GM10266 (cell line): ENCODE data around the gene ST6GALNAC5.

Experiments
- DNase-seq: peaks from one replicate; pipeline ENCODE4 v3.0.0; 2012; ENCODE audit errors: extremely low spot score
- TF ChIP-seq, protein P1 (sequence below): IDR thresholded peaks from 2 replicates; pipeline ENCODE4 v1.5.1; 2012; ENCODE audit warnings: mild to moderate bottlenecking, low read depth; ENCODE audit not compliant: control insufficient read depth, insufficient read depth; ENCODE audit errors: missing control alignments

The ST6GALNAC5 gene

DNA sequence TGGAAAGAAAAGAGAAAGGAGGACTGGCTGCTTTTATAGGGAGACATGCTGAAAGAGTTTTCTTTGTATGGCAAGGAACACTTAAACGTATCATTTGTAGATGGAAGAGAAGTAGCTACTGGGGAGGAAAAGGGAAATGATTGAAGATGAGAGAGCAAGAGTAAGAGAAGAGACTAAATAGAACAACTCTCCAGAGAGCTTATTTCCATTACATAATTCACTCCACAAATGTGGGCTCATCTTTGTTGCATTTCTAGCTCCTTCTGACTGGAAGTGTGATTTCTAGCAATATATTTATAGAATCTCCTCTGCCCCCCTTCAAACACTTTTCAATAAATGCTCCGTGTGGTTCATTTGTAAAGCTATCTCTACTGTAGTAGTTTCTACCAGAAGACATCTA, 71.0 kb downstream of the ST6GALNAC5 start:
- DNase-seq = no peak
- TF ChIP-seq, protein P1, sequence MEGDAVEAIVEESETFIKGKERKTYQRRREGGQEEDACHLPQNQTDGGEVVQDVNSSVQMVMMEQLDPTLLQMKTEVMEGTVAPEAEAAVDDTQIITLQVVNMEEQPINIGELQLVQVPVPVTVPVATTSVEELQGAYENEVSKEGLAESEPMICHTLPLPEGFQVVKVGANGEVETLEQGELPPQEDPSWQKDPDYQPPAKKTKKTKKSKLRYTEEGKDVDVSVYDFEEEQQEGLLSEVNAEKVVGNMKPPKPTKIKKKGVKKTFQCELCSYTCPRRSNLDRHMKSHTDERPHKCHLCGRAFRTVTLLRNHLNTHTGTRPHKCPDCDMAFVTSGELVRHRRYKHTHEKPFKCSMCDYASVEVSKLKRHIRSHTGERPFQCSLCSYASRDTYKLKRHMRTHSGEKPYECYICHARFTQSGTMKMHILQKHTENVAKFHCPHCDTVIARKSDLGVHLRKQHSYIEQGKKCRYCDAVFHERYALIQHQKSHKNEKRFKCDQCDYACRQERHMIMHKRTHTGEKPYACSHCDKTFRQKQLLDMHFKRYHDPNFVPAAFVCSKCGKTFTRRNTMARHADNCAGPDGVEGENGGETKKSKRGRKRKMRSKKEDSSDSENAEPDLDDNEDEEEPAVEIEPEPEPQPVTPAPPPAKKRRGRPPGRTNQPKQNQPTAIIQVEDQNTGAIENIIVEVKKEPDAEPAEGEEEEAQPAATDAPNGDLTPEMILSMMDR = no peak

DNA sequence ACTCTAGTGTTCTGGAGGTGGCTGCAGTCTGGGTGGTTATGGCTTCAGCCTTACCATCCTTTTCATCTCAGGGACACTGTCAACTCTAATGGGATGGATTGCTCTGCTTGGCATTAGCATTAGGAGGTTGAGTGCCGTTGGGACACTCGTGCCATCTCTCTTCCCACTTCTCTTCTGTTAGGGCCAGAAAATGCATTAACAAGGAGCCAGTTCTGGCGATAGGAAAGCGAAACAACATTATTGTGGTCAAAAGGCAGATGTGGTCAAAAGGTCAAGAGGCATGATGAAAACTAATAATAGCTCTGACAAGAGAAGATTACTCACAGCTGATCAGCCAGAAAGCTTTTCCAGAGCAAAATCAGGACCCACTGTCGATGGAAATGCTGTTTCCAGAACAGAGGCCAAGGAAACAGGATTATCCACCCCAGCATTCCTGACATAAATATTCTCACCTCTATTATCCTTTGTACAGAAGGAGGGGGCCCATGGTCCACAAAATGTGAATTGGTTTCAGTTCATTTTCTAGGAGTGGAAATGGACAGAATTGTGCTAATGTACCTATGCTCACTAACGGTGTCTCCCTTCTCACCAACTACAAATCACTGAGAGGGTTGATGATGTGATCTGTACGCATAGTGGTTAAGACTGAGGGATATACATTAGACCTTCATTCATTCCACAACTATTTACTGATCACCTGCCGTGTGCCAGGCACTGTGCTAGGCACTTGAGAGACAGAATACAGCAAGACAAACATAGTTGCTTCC, 72.0 kb downstream of the ST6GALNAC5 start:
- TF ChIP-seq, protein P1 = no peak
- no peak for DNase-seq

DNA sequence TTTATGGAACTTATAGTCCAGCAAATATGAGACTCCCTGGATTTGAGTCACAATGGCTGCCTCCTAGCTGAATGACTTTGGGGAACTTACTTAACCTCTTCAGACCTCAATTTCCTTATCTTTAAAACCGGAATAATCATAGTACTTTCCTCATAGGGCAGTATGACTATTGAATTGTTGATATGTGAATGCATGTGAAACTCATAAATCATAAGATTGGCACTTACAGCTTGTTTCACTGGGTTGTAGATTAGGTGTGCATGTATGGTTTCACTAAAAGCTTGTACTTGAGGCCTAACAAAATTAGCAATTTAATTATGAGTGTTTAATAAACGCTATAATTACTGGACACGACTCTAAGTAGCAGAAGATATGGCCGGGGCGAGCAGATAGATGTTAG, 72.5 kb downstream of the ST6GALNAC5 start:
- no peak for DNase-seq
- TF ChIP-seq, protein P1 = no peak

DNA sequence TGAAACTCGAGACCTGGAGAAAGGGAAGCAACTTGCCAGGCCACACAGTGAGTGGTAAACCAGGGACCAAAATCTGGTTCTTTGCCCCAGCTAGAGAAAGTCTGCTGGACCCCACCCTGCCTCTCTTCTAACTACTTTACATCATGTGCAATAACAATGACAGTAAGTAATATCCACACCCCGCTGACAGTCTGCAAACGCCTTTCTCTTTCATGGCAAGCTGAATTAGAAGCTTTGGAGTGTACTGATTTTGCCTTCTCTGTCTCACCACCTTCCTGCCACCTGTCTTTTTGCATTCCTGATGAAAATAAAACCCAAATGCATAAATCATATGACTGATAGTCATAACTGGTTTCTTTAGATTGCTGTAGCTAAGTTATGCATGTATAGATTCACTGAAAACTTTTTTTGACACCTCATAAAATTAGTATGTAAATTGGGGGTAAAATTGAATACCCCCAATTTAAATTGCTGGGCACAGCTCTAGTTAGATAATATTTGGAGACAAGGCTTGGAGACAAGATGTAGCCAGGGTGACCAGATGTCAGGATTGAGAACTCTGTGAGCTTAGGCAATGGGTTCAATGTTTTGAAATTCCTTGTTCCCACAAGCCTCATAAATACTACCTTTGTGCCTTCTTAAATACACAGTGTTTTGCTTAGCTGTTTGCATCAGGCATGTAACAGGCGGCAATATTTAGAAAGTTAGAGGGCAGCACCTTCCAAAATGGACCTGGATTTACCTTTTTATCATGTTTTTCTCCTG, 73.5 kb downstream of the ST6GALNAC5 start:
- DNase-seq = no peak
- TF ChIP-seq, protein P1 = no peak

DNA sequence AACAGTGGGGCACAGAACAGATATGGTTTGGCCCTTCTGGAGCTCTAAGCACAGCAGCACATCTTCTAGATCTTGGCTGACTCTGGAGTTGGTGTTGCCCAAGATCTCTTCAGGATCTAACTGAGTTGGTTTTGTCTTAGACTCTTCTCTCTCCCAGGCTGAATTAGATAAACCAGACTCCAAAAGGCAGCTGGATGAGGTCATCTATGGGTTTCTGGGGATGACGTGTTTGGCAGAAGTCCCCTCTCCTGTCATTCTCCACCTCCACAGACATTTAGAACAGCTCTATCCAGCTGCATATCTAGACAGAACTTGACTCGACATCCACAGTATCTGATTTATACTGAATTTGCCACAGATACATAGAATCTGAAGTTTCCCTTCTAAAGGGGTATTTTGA, 75.3 kb downstream of the ST6GALNAC5 start:
- no peak for DNase-seq
- TF ChIP-seq, protein P1 = no peak

DNA sequence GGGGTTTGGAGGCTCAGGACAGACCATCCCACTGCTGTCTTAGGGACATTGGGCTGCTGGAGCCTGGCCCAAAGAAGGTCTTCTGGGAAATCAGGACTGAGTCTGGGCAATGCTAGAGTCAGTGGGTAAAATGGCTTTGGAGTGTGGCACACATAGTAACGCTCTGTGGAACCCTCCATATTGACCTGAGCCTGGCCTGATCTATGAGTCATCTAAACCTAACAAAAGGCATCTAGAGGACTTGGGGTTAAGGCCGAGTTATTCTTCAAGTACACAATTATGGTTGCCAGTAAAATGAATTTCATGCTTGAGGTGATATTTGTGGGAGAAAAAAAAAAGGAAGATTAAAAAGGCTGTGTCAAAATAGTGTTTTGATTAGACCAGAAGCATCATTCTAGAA, 77.7 kb downstream of the ST6GALNAC5 start:
- TF ChIP-seq, protein P1 = no peak
- DNase-seq = no peak

DNA sequence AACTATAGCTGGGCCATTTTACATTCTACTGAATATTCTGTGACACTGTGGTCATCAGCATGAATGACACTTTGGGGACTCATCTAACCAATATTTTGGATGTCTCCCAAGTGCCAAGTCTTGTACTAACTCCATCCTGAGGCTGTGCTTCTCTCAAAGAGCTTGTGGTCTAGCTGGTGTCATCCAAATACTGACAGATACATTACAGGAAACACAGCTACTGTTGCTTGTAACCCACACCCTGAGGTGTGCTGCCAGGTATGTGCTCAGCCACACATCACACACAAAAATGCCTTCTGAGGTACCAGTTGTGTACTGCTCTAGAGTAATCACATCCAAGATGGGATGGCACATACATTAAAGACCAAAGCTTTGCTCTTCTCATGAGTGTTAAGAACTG, 81.6 kb downstream of the ST6GALNAC5 start:
- TF ChIP-seq, protein P1 = no peak
- no peak for DNase-seq
